Panc1 (cell line): ENCODE measurements around the gene NEU1. TPM values are rescaled to one million over a fixed set of nuclear protein-coding genes. Genes with fewer than 3 reads are reported as not detected.

Source experiments
- ATAC-seq: fragments of 200-7000 bp; cut with Tn5 transposase; 2 replicates; pipeline ENCODE4 v1.9.1; 2020; ENCODE audit warnings: mild to moderate bottlenecking, moderate library complexity
- BruUV-seq: library from RNA; stranded (reverse); fragments of 400-500 nt; replicated peaks from 2 replicates; lab custom pipeline; 2021; lab: Mats Ljungman, UMichigan
- CTCF ChIA-PET: fragments of 300-600 bp; sonication (Branson Sonifier 250); formaldehyde crosslinking; loops from one replicate; lab custom pipeline; 2022; ENCODE audit warnings: antibody characterized with exemption; lab: Charles Lee
- POLR2A ChIA-PET: fragments of 300-600 bp; sonication (Branson Sonifier 250); formaldehyde crosslinking; loops from one replicate; lab custom pipeline; 2022; ENCODE audit warnings: antibody characterized with exemption; lab: Charles Lee
- DNase-seq: peaks from one replicate; pipeline ENCODE4 v3.0.0-alpha.2; 2010; ENCODE audit warnings: low read depth, low spot score
- H3K27ac ChIP-seq: 2 replicates; pipeline ENCODE4 v1.5.1; 2011; ENCODE audit warnings: mild to moderate bottlenecking, low read length, inconsistent platforms
- H3K27me3 ChIP-seq: fragments of 200-500 bp; sonication (Bioruptor generic); 2 replicates; pipeline ENCODE4 v1.6.0; 2014; ENCODE audit warnings: low read length, inconsistent platforms; ENCODE audit not compliant: control insufficient read depth, insufficient read depth
- H3K36me3 ChIP-seq: fragments of 200-500 bp; sonication (Bioruptor generic); 2 replicates; pipeline ENCODE4 v1.5.1; 2014; ENCODE audit warnings: inconsistent platforms, mild to moderate bottlenecking, low read length, moderate library complexity; ENCODE audit not compliant: control insufficient read depth, insufficient read depth
- H3K4me1 ChIP-seq: 2 replicates; pipeline ENCODE4 v1.5.1; 2011; ENCODE audit warnings: inconsistent platforms, mild to moderate bottlenecking, low read length, moderate library complexity; ENCODE audit not compliant: control insufficient read depth, insufficient read depth
- H3K4me3 ChIP-seq, 2 experiments: 2 replicates each; pipeline ENCODE4 v1.5.1; 2011 to 2012; ENCODE audit warnings: low read depth in 2 of 2, low read length in 2 of 2, mild to moderate bottlenecking in 2 of 2, inconsistent platforms in 1 of 2, moderate library complexity in 1 of 2
- H3K9me3 ChIP-seq: fragments of 200-500 bp; sonication (Bioruptor generic); 2 replicates; pipeline ENCODE4 v1.5.1; 2014; ENCODE audit warnings: low read depth, mild to moderate bottlenecking, inconsistent platforms, low read length, moderate library complexity; ENCODE audit not compliant: control insufficient read depth, insufficient read depth
- POLR2AphosphoS5 ChIP-seq: IDR thresholded peaks from 2 replicates; pipeline ENCODE4 v1.6.1; 2012; ENCODE audit warnings: mild to moderate bottlenecking, low read depth, low read length, moderate library complexity
- SIN3A ChIP-seq: IDR thresholded peaks from 2 replicates; pipeline ENCODE4 v1.6.1; 2012; ENCODE audit warnings: low read depth, mild to moderate bottlenecking, low read length, moderate library complexity, borderline replicate concordance; ENCODE audit not compliant: insufficient read depth
- TCF7L2 ChIP-seq: IDR thresholded peaks from 2 replicates; pipeline ENCODE4 v1.6.1; 2011; ENCODE audit warnings: mild to moderate bottlenecking, low read depth, low read length, inconsistent platforms
- in situ Hi-C: cut with HindIII; loops from 2 replicates; pipeline ENCODE4 v1.10.0; 2016; ENCODE audit warnings: low sequenced_read_pairs, low pct_unique_long_range_greater_than_20kb
- intact Hi-C: fragments of 100-400 bp; cut with micrococcal nuclease; formaldehyde crosslinking; loops from one replicate; pipeline ENCODE4 v1.10.0; 2022; ENCODE audit not compliant: unreplicated experiment
- total RNA-seq: library from RNA; stranded (reverse); gene quantifications from one replicate; pipeline ENCODE4 v1.2.1, GENCODE V29; 2021; ENCODE audit not compliant: unreplicated experiment
- TF ChIP-seq, protein P1 (sequence below): fragments of 450-650 bp; IDR thresholded peaks from 2 replicates; pipeline ENCODE4 v1.5.1; 2017; ENCODE audit warnings: mild to moderate bottlenecking
- TF ChIP-seq, protein P2 (sequence below), 2 experiments: IDR thresholded peaks; 2 replicates each; pipeline ENCODE4 v1.6.1; 2011 to 2012; ENCODE audit warnings: low read depth in 2 of 2, control low read depth in 1 of 2, low read length in 1 of 2, mild to moderate bottlenecking in 1 of 2, moderate library complexity in 1 of 2; ENCODE audit not compliant: insufficient read depth in 1 of 2

NEU1 gene
- total RNA-seq, 1 experiment from 2014 or later: 111 TPM

DNA sequence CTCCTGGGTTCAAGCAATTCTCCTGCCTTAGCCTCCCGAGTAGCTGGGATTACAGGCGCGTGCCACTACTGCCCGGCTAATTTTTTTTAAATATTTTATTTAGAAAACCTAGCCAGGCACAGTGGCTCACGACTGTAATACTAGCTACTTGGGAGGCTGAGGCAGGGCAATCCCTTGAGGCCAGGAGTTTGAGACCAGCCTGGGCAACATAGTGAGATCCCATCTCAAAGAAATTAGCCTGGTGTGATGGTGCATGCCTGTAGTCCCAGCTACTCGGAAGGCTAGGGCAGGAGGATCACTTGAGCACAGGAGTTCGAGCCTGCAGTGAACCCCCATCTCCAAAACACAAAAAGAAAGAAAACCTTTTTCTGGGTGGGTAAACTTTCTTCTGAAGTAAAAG lies 13.7 kb upstream of the NEU1 start:
- Histone ChIP-seq H3K27me3 (no peaks in the 10 kb centered on the region), H3K4me3 (no peak overlapping the region), H3K9me3 (no peaks in the 10 kb centered on the region), H3K36me3 (no peaks in the 10 kb centered on the region), H3K4me1 (peaks cover 37% of the 10 kb centered on the region), H3K27ac (no peak overlapping the region; the same call in 1 of the 2 replicates)
- BruUV-seq: no TSS peak
- ChIA-PET POLR2A (no interaction called here), CTCF (no interaction called here)
- TF ChIP-seq SIN3A (no peak), TCF7L2 (no peak), POLR2AphosphoS5 (no peak)
- TF ChIP-seq, protein P1, sequence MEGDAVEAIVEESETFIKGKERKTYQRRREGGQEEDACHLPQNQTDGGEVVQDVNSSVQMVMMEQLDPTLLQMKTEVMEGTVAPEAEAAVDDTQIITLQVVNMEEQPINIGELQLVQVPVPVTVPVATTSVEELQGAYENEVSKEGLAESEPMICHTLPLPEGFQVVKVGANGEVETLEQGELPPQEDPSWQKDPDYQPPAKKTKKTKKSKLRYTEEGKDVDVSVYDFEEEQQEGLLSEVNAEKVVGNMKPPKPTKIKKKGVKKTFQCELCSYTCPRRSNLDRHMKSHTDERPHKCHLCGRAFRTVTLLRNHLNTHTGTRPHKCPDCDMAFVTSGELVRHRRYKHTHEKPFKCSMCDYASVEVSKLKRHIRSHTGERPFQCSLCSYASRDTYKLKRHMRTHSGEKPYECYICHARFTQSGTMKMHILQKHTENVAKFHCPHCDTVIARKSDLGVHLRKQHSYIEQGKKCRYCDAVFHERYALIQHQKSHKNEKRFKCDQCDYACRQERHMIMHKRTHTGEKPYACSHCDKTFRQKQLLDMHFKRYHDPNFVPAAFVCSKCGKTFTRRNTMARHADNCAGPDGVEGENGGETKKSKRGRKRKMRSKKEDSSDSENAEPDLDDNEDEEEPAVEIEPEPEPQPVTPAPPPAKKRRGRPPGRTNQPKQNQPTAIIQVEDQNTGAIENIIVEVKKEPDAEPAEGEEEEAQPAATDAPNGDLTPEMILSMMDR: no peak
- TF ChIP-seq, protein P2, sequence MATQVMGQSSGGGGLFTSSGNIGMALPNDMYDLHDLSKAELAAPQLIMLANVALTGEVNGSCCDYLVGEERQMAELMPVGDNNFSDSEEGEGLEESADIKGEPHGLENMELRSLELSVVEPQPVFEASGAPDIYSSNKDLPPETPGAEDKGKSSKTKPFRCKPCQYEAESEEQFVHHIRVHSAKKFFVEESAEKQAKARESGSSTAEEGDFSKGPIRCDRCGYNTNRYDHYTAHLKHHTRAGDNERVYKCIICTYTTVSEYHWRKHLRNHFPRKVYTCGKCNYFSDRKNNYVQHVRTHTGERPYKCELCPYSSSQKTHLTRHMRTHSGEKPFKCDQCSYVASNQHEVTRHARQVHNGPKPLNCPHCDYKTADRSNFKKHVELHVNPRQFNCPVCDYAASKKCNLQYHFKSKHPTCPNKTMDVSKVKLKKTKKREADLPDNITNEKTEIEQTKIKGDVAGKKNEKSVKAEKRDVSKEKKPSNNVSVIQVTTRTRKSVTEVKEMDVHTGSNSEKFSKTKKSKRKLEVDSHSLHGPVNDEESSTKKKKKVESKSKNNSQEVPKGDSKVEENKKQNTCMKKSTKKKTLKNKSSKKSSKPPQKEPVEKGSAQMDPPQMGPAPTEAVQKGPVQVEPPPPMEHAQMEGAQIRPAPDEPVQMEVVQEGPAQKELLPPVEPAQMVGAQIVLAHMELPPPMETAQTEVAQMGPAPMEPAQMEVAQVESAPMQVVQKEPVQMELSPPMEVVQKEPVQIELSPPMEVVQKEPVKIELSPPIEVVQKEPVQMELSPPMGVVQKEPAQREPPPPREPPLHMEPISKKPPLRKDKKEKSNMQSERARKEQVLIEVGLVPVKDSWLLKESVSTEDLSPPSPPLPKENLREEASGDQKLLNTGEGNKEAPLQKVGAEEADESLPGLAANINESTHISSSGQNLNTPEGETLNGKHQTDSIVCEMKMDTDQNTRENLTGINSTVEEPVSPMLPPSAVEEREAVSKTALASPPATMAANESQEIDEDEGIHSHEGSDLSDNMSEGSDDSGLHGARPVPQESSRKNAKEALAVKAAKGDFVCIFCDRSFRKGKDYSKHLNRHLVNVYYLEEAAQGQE (IDR thresholded peaks at IDR 0.05; ENCODE audit: insufficient read depth in 1 of 2, low read depth in 2 of 2, low read length in 1 of 2): no peak
- ATAC-seq (no peak), DNase-seq (no peak)
- in situ Hi-C loops: no loop called here
- intact Hi-C loops: no loop called here

DNA sequence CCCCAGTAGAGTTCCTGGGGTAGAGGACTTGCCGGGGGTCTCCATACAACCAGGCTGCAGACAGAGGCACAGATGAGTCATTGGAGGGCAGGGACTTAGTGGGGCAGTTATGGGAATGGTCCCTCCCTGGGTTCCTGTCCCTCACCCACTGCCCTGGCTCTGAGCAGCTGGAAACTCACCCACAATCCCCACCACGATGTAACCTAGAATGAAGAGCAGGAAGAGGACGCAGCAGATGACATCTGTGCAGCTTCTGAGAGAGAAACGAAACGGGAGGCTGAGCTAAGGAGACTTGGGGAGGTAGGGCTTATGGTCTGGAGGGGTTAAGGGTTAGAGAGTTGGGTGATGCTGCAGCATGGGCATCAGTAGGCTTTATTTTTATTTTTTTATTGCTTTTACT lies 13.3 kb upstream of the NEU1 start:
- Histone ChIP-seq H3K27ac (peak overlapping the region; percentile 67), H3K27me3 (no peaks in the 10 kb centered on the region), H3K4me3 (no peak overlapping the region), H3K9me3 (no peaks in the 10 kb centered on the region), H3K36me3 (no peaks in the 10 kb centered on the region), H3K4me1 (peaks cover 39% of the 10 kb centered on the region)
- intact Hi-C loops (no loop called here), in situ Hi-C loops (no loop called here)
- TF ChIP-seq TCF7L2: no peak
- no peak for TF ChIP-seq POLR2AphosphoS5
- TF ChIP-seq, protein P2 (IDR thresholded peaks at IDR 0.05; ENCODE audit: insufficient read depth in 1 of 2, low read depth in 2 of 2, low read length in 1 of 2): no peak
- TF ChIP-seq SIN3A: no peak
- TF ChIP-seq, protein P1: no peak
- BruUV-seq: no TSS peak
- ATAC-seq: no peak
- ChIA-PET POLR2A (interaction anchor here (0.6 kb wide), 1 partner anchor 180 kb away, joined by 3 read pairs; no protein-coding TSS in a partner anchor), CTCF (interaction anchor here (0.5 to 1.0 kb wide), 2 partner anchors 25 to 41 kb away, joined by 5 to 9 read pairs; no protein-coding TSS in a partner anchor)
- no peak for DNase-seq
